Measurements from ENCODE around the gene FDX2.

DNA sequence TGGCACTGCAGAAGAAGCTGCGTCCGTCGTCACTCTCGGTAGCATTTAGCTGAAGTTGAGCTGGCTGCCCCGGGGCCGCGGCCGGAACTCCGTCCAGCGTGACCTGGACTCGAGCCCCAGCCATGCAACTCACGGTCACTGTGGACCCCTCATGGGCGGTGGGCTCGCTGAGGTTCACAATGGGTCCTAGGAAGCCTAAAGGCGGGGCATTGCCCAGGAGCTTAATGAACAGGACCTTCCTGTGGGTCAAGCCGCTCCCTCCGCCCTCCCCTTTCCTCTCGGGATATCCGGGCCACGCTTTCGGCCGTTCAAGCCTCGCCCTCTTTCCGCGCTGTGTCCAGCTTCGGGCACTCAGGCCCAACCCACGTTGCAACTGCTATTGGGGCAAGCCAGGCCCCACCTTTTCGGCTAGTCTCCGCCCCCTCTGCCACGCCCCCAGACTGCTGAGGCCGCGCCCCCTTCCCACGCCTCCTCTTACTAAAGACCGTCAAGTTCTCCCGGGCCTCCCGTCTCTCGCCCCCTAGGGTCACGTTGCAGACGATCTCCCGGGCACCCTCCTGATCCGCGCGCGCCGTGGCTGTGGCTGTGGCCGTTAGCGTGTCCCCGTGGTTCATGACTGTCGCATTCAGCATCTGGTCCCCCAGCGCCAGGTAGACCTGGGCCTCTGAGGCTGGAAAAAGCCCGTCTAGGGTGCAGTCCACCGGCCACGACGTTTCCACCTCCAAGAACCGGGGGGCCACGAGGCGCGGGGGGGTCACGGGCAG lies 19.0 kb upstream of the FDX2 start:
- TF ChIP-seq, protein P1, sequence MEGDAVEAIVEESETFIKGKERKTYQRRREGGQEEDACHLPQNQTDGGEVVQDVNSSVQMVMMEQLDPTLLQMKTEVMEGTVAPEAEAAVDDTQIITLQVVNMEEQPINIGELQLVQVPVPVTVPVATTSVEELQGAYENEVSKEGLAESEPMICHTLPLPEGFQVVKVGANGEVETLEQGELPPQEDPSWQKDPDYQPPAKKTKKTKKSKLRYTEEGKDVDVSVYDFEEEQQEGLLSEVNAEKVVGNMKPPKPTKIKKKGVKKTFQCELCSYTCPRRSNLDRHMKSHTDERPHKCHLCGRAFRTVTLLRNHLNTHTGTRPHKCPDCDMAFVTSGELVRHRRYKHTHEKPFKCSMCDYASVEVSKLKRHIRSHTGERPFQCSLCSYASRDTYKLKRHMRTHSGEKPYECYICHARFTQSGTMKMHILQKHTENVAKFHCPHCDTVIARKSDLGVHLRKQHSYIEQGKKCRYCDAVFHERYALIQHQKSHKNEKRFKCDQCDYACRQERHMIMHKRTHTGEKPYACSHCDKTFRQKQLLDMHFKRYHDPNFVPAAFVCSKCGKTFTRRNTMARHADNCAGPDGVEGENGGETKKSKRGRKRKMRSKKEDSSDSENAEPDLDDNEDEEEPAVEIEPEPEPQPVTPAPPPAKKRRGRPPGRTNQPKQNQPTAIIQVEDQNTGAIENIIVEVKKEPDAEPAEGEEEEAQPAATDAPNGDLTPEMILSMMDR (IDR thresholded peaks at IDR 0.05; ENCODE audit: poor library complexity, severe bottlenecking), result no peak
- TF ChIP-seq SMC3 (conservative IDR thresholded peaks at IDR 0.05; ENCODE audit: poor library complexity) (no peak), MXI1 (conservative IDR thresholded peaks at IDR 0.05; ENCODE audit: poor library complexity, severe bottlenecking) (no peak)

All from neural cell (in vitro differentiated cells).